Measurements from ENCODE around the gene PLXNC1.
A peak's percentile ranks its signal among the peaks of the same experiment; 100 is the strongest.

The PLXNC1 gene

GRCh38 chr12:94103986-94104385, 44.4 kb upstream of the PLXNC1 start:
- H3K4me3 ChIP-seq (ENCODE audit: low read length): no peak overlapping the region
- TF ChIP-seq CTCF (conservative IDR thresholded peaks at IDR 0.05; ENCODE audit: low read length): no peak
- no peak for DNase-seq (ENCODE audit: low read depth)

GRCh38 chr12:94107910-94108309, 40.5 kb upstream of the PLXNC1 start:
- DNase-seq (ENCODE audit: low read depth): no peak
- TF ChIP-seq CTCF (conservative IDR thresholded peaks at IDR 0.05; ENCODE audit: low read length): no peak
- H3K4me3 ChIP-seq (ENCODE audit: low read length): no peak overlapping the region

- TF ChIP-seq CTCF (conservative IDR thresholded peaks at IDR 0.05; ENCODE audit: low read length): no peak
- H3K4me3 ChIP-seq (ENCODE audit: low read length): no peak overlapping the region
- peak; percentile 38 for DNase-seq (ENCODE audit: low read depth)
Measured at GRCh38 chr12:94109160-94109559, 39.2 kb upstream of the PLXNC1 start.

- no peak for DNase-seq (ENCODE audit: low read depth)
- no peak overlapping the region for H3K4me3 ChIP-seq (ENCODE audit: low read length)
- no peak for TF ChIP-seq CTCF (conservative IDR thresholded peaks at IDR 0.05; ENCODE audit: low read length)
Measured at GRCh38 chr12:94110258-94110657, 38.1 kb upstream of the PLXNC1 start.

- no peak for DNase-seq (ENCODE audit: low read depth)
- no peak overlapping the region for H3K4me3 ChIP-seq (ENCODE audit: low read length)
Measured at GRCh38 chr12:94111302-94111701, 37.1 kb upstream of the PLXNC1 start.

GRCh38 chr12:94112121-94112520, 36.3 kb upstream of the PLXNC1 start:
- H3K4me3 ChIP-seq (ENCODE audit: low read length): no peak overlapping the region
- TF ChIP-seq CTCF (conservative IDR thresholded peaks at IDR 0.05; ENCODE audit: low read length): no peak
- DNase-seq (ENCODE audit: low read depth): no peak

More at GRCh38 chr12:94111302-94111701, 37.1 kb upstream of the PLXNC1 start:
- TF ChIP-seq CTCF (conservative IDR thresholded peaks at IDR 0.05; ENCODE audit: low read length): no peak

- H3K4me3 ChIP-seq (ENCODE audit: low read length): no peak overlapping the region
- no peak for TF ChIP-seq CTCF (conservative IDR thresholded peaks at IDR 0.05; ENCODE audit: low read length)
- no peak for DNase-seq (ENCODE audit: low read depth)
Measured at GRCh38 chr12:94114166-94114565, 34.2 kb upstream of the PLXNC1 start.

All from AG10803 (cell line).